HepG2 (cell line): ENCODE data around the gene TUBA4A. TPM values are rescaled to one million over a fixed set of nuclear protein-coding genes. Genes with fewer than 3 reads are reported as not detected.

Source experiments
- CBX5 ChIP-seq: sonication (generic); formaldehyde crosslinking; IDR thresholded peaks from 2 replicates; pipeline ENCODE4 v1.4.0; 2020; ENCODE audit warnings: missing genetic modification reagents, borderline replicate concordance
- CHD2 ChIP-seq: IDR thresholded peaks from 2 replicates; pipeline ENCODE4 v1.6.1; 2011; ENCODE audit warnings: low read depth, low read length, improper control_type of control experiment
- MAFG ChIP-seq: sonication (generic); formaldehyde crosslinking; IDR thresholded peaks from 2 replicates; pipeline ENCODE4 v1.5.1; 2020; ENCODE audit warnings: mild to moderate bottlenecking, missing genetic modification reagents
- MED1 ChIP-seq: sonication (generic); formaldehyde crosslinking; IDR thresholded peaks from 2 replicates; pipeline ENCODE4 v1.4.0; 2020; ENCODE audit warnings: missing genetic modification reagents
- NFIC ChIP-seq: IDR thresholded peaks from 2 replicates; pipeline ENCODE4 v1.6.1; 2012; ENCODE audit warnings: mild to moderate bottlenecking, low read length, inconsistent platforms
- NR2F1 ChIP-seq, 2 experiments: fragments of 450-650 bp in 1 of 2; formaldehyde crosslinking in 1 of 2; IDR thresholded peaks; 2 replicates each; pipeline versions ENCODE4 v1.5.0 to v1.6.1; 2016 to 2020; ENCODE audit warnings: mild to moderate bottlenecking in 1 of 2, missing compliant biosample characterization in 1 of 2, missing genetic modification reagents in 1 of 2, moderate library complexity in 1 of 2
- SMARCE1 ChIP-seq: fragments of 450-650 bp; IDR thresholded peaks from 2 replicates; pipeline ENCODE4 v1.6.1; 2017; ENCODE audit warnings: borderline replicate concordance
- ZFX ChIP-seq: sonication (generic); formaldehyde crosslinking; IDR thresholded peaks from 2 replicates; pipeline ENCODE4 v1.4.0; 2020; ENCODE audit warnings: mild to moderate bottlenecking, low read depth, missing genetic modification reagents, moderate library complexity
- ZNF556 ChIP-seq: sonication (generic); formaldehyde crosslinking; IDR thresholded peaks from 2 replicates; pipeline ENCODE4 v1.4.0; 2020; ENCODE audit warnings: mild to moderate bottlenecking, missing genetic modification reagents, borderline replicate concordance
- ZNF768 ChIP-seq: sonication (generic); formaldehyde crosslinking; IDR thresholded peaks from 2 replicates; pipeline ENCODE4 v1.4.0; 2020; ENCODE audit warnings: missing genetic modification reagents
- polyA plus RNA-seq, 8 experiments: library from polyadenylated mRNA; depleted of rRNA in 3 of 8; stranded (reverse) in 7 of 8; unstranded in 1 of 8; fragments of >200 nt; fragmentation: Illumina TruSeq in 4 of 8; extraction: Trizol in 4 of 8; gene quantifications; 2 replicates each; pipeline versions ENCODE4 v1.2.1 to v1.2.3, GENCODE V29; 2011 to 2016; ENCODE audit warnings: low read depth in 4 of 8, missing spikeins in 1 of 8, mixed read lengths in 1 of 8; ENCODE audit not compliant: insufficient read depth in 1 of 8
- total RNA-seq, 5 experiments: library from RNA; depleted of rRNA; stranded (reverse); fragments of >200 nt; fragmentation: Illumina TruSeq; extraction: Trizol; gene quantifications; 2 replicates each; pipeline ENCODE4 v1.2.3, GENCODE V29; 2016; ENCODE audit warnings: low read depth in 1 of 5
- TF ChIP-seq, protein P1 (sequence below), 2 experiments: fragments of 450-650 bp in 1 of 2; sonication (generic) in 1 of 2; formaldehyde crosslinking in 1 of 2; IDR thresholded peaks; 2 replicates each; pipeline versions ENCODE4 v1.6.1 to v1.8.0; 2016 to 2022; ENCODE audit warnings: antibody characterized with exemption in 1 of 2, mild to moderate bottlenecking in 1 of 2, missing genetic modification reagents in 1 of 2
- TF ChIP-seq, protein P2 (sequence below): sonication (generic); formaldehyde crosslinking; IDR thresholded peaks from 2 replicates; pipeline ENCODE4 v1.4.0; 2020; ENCODE audit warnings: mild to moderate bottlenecking, low read depth, missing genetic modification reagents
- TF ChIP-seq, protein P3 (sequence below): sonication (generic); formaldehyde crosslinking; IDR thresholded peaks from 2 replicates; pipeline ENCODE4 v1.8.0; 2022; ENCODE audit warnings: mild to moderate bottlenecking, missing genetic modification reagents
- TF ChIP-seq, protein P4 (sequence below): sonication (generic); formaldehyde crosslinking; IDR thresholded peaks from 2 replicates; pipeline ENCODE4 v1.4.0; 2020; ENCODE audit warnings: missing genetic modification reagents

Gene TUBA4A
- total and polyA plus RNA-seq, 2 of the 13 experiments (the other 11 are each of a cell fraction or from before 2014, with no cell fraction given), result 1.3 to 12.7 TPM

DNA sequence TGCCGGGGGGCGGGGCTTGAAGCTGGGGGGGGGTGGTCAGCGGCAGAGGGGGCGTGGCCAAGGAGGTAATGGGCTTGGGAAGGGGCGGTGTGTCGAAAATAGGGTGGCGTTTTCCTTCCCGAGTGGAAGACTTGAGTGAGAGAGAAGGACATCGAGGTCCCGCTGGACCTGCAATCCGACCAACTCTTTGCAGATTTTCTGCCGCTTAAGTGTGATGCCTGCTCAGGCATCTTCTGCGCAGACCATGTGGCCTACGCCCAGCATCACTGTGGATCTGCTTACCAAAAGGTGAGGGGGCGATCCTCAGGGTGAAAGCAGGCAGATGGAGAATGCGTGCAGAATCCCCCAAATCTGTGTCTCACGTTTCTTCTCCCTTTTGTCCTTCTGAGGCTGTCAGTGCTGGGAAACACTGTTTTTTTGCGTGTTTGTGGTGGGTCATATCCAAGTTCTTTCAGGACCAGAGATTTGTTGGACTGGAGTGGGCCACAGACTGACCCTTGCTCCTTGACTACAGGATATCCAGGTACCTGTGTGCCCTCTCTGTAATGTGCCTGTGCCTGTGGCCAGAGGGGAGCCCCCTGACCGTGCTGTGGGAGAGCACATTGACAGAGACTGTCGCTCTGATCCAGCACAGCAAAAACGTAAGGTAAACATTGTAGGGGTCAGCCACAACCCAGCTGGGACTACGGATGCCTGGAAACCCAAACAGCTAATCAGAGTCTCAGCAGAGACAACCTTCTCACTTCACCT is 46.4 kb downstream of the TUBA4A start (continued):
- TF ChIP-seq, protein P1, sequence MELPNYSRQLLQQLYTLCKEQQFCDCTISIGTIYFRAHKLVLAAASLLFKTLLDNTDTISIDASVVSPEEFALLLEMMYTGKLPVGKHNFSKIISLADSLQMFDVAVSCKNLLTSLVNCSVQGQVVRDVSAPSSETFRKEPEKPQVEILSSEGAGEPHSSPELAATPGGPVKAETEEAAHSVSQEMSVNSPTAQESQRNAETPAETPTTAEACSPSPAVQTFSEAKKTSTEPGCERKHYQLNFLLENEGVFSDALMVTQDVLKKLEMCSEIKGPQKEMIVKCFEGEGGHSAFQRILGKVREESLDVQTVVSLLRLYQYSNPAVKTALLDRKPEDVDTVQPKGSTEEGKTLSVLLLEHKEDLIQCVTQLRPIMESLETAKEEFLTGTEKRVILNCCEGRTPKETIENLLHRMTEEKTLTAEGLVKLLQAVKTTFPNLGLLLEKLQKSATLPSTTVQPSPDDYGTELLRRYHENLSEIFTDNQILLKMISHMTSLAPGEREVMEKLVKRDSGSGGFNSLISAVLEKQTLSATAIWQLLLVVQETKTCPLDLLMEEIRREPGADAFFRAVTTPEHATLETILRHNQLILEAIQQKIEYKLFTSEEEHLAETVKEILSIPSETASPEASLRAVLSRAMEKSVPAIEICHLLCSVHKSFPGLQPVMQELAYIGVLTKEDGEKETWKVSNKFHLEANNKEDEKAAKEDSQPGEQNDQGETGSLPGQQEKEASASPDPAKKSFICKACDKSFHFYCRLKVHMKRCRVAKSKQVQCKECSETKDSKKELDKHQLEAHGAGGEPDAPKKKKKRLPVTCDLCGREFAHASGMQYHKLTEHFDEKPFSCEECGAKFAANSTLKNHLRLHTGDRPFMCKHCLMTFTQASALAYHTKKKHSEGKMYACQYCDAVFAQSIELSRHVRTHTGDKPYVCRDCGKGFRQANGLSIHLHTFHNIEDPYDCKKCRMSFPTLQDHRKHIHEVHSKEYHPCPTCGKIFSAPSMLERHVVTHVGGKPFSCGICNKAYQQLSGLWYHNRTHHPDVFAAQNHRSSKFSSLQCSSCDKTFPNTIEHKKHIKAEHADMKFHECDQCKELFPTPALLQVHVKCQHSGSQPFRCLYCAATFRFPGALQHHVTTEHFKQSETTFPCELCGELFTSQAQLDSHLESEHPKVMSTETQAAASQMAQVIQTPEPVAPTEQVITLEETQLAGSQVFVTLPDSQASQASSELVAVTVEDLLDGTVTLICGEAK (IDR thresholded peaks at IDR 0.05), result no peak
- TF ChIP-seq, protein P1 (CRISPR knock-in tag; IDR thresholded peaks at IDR 0.05), result no peak
- TF ChIP-seq, protein P2, sequence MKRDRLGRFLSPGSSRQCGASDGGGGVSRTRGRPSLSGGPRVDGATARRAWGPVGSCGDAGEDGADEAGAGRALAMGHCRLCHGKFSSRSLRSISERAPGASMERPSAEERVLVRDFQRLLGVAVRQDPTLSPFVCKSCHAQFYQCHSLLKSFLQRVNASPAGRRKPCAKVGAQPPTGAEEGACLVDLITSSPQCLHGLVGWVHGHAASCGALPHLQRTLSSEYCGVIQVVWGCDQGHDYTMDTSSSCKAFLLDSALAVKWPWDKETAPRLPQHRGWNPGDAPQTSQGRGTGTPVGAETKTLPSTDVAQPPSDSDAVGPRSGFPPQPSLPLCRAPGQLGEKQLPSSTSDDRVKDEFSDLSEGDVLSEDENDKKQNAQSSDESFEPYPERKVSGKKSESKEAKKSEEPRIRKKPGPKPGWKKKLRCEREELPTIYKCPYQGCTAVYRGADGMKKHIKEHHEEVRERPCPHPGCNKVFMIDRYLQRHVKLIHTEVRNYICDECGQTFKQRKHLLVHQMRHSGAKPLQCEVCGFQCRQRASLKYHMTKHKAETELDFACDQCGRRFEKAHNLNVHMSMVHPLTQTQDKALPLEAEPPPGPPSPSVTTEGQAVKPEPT (CRISPR knock-in tag), result 0 out of 2 replicates have a peak, but pooled peaks have one; percentile 39
- TF ChIP-seq SMARCE1, result no peak
- TF ChIP-seq ZNF768 (CRISPR knock-in tag), result peak; percentile 53; the same call in 1 of the 2 replicates
- TF ChIP-seq ZFX, result no peak; the same call in 1 of the 2 replicates
- TF ChIP-seq CHD2, result no peak
- no peak for TF ChIP-seq NFIC
- TF ChIP-seq, protein P3, sequence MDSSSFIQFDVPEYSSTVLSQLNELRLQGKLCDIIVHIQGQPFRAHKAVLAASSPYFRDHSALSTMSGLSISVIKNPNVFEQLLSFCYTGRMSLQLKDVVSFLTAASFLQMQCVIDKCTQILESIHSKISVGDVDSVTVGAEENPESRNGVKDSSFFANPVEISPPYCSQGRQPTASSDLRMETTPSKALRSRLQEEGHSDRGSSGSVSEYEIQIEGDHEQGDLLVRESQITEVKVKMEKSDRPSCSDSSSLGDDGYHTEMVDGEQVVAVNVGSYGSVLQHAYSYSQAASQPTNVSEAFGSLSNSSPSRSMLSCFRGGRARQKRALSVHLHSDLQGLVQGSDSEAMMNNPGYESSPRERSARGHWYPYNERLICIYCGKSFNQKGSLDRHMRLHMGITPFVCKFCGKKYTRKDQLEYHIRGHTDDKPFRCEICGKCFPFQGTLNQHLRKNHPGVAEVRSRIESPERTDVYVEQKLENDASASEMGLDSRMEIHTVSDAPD, result no peak
- TF ChIP-seq MAFG (CRISPR knock-in tag), result no peak
- TF ChIP-seq ZNF556 (CRISPR knock-in tag), result no peak
- TF ChIP-seq, protein P4, sequence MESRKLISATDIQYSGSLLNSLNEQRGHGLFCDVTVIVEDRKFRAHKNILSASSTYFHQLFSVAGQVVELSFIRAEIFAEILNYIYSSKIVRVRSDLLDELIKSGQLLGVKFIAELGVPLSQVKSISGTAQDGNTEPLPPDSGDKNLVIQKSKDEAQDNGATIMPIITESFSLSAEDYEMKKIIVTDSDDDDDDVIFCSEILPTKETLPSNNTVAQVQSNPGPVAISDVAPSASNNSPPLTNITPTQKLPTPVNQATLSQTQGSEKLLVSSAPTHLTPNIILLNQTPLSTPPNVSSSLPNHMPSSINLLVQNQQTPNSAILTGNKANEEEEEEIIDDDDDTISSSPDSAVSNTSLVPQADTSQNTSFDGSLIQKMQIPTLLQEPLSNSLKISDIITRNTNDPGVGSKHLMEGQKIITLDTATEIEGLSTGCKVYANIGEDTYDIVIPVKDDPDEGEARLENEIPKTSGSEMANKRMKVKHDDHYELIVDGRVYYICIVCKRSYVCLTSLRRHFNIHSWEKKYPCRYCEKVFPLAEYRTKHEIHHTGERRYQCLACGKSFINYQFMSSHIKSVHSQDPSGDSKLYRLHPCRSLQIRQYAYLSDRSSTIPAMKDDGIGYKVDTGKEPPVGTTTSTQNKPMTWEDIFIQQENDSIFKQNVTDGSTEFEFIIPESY (CRISPR knock-in tag), result no peak
- TF ChIP-seq NR2F1 (CRISPR knock-in tag; IDR thresholded peaks at IDR 0.05), result 0 out of 4 replicates have a peak, but pooled peaks of 1 of the 2 experiments have one; percentile 34
- TF ChIP-seq CBX5 (CRISPR knock-in tag), result no peak
- no peak for TF ChIP-seq MED1 (CRISPR knock-in tag)
